GM12873 (cell line): ENCODE measurements around the gene RNF103.

Experiments
- CTCF ChIP-seq: IDR thresholded peaks from 2 replicates; pipeline ENCODE4 v1.5.1; 2012; ENCODE audit warnings: low read depth, mild to moderate bottlenecking, moderate library complexity, low read length, control low read depth; ENCODE audit not compliant: insufficient read depth; ENCODE audit errors: missing control alignments

RNF103 gene

GRCh38 chr2:86593266-86593665 is 30.4 kb downstream of the RNF103 start:
- no peak for TF ChIP-seq CTCF

DNA sequence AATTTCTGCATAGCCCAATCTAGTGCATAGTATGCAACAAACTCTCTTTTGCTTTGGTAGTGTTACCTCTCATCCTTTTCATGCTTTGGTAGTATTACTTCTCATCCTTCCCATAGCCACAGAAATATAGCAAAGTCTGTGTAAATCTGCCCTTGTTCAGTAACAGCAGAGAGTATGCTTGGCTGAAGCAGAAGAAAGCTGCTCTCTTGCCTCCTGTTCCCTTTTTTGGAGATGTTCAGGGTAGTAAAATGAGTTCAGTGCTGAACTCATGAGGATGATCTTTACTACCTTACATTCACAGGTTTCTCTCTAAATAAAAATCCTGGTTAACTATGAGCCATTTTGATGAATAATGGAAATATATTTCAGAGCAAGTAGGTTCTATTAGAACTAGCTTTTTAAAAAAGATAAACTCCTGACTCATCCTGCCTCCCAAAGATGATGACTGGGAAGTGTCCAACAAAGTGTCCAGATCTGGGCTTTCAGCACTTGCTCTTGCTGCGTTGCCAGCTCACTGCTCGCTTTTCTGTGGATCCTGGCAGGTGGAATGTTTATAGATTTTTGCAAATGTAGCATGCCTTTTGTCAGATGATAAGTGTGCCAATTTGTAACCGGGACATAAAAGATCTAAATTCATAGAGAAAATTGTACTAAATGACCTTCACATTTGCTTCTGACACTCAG is 31.0 kb downstream of the RNF103 start:
- no peak for TF ChIP-seq CTCF

- no peak for TF ChIP-seq CTCF
Observed at GRCh38 chr2:86584151-86584913, 39.3 kb downstream of the RNF103 start.

DNA sequence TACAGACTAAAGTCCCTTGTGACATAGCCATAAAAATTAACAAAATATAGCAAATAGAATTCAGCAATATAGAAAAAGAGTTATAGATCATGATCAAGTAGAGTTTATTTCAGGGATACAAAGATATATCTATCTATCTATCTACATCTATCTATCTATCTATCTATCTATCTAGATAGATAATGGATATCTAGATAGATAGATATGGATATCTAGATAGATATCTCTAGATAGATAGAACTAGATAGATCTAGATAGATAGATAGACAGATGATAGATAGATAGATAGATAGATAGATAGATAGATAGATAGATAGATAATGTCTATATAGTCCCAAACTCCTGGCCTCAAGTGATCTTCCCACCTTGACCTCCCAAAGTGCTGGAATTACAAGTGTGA is 43.1 kb downstream of the RNF103 start:
- no peak for TF ChIP-seq CTCF

- no peak for TF ChIP-seq CTCF
Observed at GRCh38 chr2:86577817-86578456, 45.7 kb downstream of the RNF103 start.

GRCh38 chr2:86570059-86570458 is 53.6 kb downstream of the RNF103 start:
- TF ChIP-seq CTCF = no peak

DNA sequence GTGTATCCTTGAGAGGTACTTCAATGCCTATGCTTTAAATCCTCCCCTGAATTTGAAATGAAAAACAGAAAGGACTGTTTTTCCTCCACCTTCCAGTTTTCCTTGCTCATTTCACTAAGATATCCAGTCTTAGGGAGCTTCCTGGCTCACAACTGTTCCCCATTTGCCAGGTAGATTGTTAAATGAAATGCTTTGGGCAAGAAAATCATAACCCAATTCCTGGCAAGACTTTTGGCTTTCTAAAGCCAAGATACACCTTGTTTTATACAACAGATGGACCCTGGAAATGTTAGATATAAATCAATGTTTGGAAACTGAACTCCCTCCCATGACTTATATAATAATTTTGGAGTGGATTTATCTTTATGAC is 56.9 kb downstream of the RNF103 start:
- TF ChIP-seq CTCF = no peak
